GOT3 (cell line): ENCODE results near the gene HHIPL1.
"Not testable (repeated sequence)": the region's sequence is repeated elsewhere in the genome, so short reads cannot be mapped to it uniquely, and the experiment has no call there.

Experiments
- DNase-seq: peaks from one replicate; lab custom pipeline; 2025; ENCODE audit warnings: mixed read lengths; lab: John Stamatoyannopoulos, UW

HHIPL1 gene

DNA sequence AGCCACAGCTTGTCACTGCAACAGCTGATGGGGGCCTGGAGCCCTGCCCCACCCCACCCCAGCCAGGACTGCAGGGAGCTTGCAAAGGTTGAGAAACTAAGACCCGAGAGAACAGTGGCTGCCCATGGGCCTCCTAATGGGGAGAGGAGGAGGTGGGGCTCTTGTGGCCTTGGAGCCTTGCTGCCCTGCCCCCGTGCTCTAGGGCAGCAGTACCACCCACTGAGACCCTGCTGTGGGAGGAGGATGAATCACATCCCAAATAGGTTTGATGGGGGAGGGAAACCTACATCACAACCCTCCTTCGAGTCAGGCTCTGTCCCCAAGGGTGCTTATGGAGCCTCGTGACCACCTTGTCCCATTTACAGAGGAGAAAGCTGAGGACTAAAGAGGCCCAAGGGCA, 15.9 kb downstream of the HHIPL1 start:
- DNase-seq: no peak

DNA sequence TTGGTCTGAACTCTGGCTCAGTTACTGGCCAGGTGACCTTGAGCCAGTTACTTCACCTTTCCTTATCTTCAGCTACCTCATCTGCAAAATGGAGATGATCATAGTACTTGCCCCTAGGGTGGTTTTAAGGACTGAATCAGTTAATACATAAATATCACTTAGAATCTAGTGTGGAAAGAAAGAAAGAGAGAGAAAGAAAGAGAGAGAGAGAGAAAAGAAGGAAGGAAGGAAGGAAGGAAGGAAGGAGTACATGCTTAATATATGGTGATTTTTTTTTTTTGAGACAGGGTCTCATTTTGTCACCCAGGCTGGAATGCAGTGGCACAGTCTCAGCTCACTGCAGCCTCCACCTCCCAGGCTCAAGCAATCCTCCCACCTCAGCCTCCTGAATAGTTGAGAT, 16.3 kb downstream of the HHIPL1 start:
- DNase-seq: not testable (repeated sequence)

DNA sequence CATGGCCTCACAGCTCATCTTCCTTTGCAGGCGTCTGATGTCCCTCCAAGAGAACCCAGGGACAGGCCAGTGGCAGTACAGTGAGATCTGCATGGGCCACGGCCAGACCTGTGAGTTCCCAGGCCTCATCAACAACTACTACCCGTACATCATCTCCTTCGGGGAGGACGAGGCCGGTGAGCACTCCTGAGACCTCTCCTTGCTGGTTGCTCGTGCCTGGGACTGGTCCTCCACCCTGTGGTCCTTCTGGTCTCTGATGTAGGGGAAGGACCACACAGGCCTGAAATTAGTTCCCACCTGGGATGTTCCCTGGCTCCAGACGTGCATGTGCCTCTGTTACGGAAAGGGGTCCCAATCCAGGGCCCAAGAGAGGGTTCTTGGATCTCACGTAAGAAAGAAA, 17.9 kb downstream of the HHIPL1 start:
- no peak for DNase-seq

- no peak for DNase-seq
Observed at GRCh38 chr14:99663386-99664057, 18.6 kb downstream of the HHIPL1 start.

DNA sequence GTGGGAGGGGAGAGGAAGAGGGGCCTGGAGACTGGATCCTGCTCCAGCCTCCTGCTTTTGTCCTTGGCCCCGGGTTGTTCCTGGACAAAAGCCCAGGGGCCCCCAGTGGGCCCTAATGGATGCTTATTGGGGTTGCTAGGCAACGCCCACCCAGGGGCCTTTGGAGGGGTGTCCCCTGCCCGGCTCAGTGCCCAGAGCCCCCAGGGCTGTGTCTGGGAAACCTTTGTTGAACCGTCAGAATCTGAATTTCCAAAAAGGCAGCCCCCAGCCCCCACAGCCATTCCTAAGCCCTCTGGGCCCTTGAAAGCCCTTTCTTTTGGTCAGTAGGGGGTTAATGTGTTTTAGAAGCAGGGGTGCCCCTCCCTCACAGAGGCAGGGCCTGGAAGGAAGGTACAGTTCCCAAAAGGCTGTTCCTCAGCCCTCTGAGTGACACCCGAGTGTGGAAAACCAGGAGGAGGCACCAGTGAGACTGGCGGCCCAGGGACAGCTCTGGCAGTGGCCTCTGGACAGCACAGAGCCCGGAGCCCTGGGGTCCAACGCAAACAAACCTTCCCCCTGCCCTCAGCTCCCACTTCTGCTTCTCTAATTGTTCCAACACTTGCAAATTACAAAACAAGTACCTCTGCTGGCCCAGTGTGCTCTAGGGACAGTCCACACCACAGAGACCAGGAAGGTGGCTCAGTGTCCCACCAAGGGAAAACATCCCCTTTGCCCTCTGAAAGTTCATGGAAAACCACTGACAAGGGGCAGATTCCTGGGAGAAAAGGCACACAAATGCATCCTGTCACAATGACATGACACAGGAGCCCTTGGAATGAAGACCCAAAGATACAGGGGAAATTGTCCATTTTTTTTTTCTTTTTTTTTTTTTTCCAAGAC, 19.4 kb downstream of the HHIPL1 start:
- no peak for DNase-seq

DNA sequence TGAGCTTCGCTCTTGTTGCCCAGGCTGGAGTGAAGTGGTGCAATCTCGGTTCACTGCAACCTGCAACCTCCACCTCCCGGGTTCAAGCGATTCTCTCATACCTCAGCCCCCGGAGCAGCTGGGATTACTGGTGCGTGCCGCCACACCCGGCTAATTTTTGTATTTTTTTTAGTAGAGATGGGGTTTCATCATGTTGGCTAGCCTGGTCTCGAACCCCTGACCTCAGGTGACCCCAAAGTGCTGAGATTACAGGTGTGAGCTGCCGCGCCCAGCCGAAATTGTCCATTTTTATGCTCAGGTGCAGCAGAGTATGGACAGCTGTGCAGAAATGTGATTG, 20.0 kb downstream of the HHIPL1 start:
- no peak for DNase-seq

GRCh38 chr14:99666533-99666932, 21.6 kb downstream of the HHIPL1 start:
- DNase-seq: no peak

GRCh38 chr14:99667045-99667444, 22.1 kb downstream of the HHIPL1 start:
- DNase-seq: no peak

DNA sequence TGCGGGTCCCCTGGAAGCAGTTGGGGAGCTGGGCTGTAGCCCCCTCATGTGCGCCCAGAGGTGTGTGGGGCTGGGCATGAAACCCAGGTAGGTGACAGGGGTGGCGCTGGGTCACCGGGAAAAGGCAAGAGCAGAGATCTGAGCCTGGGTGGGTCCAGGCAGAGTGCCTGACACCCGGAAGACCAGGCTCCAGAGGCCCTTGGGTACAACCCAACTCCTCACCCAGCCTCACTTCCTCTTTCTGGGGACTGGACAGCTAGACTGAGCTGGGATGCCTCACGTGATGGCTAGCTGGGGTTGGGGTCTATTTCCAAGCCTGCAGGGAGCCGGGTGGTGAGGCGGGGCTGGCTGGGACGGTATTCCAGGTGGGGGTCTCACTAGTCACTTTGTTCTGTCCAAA, 22.9 kb downstream of the HHIPL1 start:
- DNase-seq: no peak

DNA sequence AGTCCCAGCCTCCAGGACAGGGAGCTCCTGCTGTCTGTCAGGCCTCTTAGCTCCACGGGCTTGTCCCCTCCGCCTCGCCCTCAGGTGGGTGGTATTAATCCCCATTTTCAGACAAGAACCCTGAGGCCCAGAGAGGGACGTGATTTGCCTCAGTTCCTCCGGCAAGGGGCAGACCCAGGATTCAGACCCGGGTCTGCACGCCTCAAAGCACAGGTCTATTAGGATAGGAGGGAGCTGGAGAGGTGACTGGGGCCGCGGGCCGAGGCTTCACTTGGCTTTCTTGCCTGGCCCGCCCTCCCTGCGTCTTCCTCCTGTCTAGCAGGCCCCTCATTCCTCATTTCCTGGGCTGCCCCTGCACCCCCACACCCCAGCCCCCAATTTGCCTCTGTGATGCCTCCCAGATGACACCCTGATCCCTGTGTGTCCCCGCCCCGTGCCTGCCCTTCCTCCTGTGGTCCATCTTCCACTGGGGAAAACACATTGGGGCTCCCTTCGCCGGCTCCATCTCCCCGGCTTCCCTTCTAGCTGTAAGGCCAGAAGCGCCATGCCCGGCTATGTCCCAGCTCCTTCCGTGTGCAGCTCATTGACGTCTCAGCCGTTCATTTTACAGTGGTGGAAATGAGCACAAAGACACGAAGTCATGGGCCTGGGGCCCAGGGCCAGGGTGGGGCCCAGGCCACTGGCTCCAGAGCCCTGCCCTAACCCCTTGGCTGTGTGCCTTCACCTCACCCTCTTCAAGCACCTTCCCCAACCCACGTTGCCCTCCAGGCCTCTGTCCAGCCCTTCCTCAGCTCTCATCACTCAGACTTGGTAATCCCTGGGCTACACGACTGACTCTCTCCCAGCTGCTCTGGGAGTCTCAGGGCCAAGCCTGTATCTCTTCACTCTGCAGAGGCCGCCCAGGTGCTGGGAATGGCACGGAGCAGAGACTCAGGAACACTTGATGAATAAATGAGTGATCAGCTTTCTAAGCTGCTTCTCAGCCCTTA, 23.7 kb downstream of the HHIPL1 start:
- DNase-seq: no peak

DNA sequence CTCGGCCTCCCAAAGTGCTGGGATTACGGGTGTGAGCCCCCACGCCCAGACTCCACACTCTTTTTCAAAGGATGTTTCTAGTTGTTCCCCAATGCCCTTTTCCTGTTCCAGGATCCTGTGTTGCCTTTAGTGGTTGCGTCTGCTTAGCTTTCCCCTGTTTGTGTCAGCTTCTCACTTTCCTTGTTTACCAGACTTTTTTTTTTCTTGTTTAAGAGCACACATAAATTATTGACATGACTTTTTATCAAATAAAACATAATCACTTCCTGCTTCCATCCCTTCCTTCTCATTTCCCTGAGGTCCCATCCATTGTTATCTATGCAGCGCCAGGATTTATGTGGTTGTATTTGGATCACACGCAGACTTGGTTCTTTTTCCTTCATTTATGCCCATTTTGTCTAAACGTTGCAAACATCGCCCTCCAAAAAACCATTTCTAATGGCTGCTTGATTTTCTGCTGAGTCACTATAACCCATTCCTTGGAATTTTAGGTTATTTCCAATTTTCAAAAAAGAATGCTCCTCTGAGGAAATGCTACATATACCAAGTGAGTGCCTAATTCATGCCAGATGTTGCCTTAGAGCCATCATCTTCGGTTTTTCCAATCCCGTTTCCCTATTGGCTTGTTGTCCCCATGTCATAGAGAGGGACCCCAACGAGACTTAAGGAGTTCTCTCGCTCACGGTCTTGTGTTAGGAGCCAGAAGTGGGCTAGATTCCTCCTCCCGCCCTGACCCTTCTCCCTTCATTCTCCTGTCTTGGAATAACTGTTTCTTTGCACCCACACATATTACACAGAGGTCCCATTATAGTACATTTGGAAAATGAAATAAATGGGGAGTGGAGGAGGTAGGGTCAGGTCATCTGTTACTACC, 25.7 kb downstream of the HHIPL1 start:
- no peak for DNase-seq

GRCh38 chr14:99671235-99672224, 26.6 kb downstream of the HHIPL1 start:
- DNase-seq: no peak

GRCh38 chr14:99672506-99673304, 27.8 kb downstream of the HHIPL1 start:
- no peak for DNase-seq

DNA sequence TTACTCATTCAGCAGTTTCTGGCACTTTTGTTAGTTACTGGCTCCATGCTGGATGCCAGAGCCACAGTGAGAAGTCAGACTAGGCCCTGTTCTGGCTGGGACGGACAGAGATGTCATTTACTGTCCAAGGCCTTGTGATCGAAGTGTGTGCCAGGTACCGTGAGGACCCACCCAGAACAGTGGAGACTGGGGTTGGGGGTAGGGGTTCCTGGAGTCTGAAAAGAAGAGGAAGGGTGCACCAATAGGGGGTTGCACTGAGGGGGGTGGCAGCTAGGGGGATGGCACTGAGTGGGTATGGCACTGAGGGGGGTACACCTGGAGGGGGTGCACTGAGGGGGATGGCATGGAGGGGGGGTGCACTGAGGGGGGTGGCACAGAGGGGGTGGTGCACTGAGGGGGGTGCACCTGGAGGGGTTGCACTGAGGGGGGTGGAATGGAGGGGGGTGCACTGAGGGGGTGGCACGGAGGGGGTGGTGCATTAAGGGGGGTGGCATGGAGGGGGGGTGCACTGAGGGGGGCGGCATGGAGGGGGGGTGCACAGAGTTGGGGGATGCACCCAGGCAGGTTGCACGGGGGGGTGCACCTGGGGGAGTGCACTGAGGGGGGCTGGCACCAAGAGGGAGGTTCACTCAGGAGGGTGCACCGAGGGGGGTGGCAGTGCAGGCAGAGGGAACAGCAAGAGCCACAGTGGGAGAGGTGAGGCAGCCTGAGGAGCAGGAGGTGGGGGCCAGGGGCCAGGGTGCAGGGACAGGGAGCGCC, 28.6 kb downstream of the HHIPL1 start:
- DNase-seq: no peak

DNA sequence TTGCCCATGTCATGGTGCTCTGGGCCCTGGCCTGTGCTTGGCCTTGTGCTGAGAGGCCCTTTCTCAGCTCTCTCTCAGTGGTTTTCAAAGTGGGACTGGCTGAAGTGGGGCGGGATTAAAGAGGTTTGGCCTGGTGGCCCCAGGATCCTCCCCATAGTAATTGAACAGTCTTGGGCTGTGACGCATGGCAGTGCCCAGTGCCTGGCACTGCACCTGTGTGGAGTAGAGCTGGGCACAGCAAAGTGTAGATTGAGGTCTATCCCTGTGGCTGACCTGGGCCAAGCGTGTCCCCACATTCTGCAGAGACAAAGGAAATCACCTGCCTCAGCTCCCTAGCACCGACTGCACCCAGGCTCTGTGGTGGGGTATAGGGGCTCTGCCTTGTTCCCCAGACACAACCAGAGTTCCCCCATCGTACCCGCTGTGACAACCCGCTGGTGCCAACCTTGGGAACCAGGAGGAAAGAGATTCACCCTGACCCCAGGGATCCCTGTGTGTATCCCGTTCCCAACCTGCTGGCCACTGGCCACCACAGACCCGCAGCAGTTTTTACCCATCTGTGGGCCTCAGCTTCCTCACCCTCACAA, 29.2 kb downstream of the HHIPL1 start:
- no peak for DNase-seq

GRCh38 chr14:99674776-99675381, 29.9 kb downstream of the HHIPL1 start:
- no peak for DNase-seq

DNA sequence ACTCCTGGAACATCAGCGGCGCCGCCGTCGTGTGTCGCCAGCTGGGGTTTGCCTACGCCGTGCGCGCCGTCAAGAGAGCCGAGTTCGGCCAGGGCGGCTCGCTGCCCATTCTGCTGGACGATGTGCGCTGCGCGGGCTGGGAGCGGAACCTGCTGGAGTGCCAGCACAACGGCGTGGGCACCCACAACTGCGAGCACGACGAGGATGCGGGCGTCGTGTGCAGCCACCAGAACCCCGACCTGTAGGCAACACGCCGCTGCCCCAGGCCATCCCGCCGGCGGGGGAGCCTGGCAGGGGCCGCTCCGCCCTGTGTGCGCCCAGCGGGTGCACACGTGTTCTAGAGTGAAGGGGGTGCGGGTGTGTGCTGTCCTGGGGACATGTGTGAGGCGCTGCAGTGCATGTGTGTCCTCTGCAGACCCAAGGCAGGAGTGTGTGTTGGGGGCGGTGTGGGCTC, 30.5 kb downstream of the HHIPL1 start:
- no peak for DNase-seq

DNA sequence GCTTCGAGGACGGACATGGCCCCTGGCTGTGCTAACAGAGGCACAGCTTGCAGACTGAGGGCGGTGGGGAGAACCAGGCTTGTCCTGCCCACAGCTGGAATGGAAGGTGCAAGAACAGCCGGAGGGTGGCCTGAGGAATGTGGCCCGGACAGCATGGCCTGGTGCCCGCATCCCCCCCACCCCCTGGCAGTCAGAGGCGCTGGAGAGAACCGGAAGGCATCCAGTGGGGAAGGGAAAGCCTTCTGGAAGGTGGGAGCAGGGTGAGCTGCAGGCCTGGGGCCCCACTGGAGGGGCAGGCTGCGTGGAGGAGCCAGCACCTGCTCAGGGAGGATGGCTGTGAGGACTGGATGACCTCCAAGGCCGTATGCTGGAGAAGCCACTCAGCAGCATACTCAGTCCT, 31.0 kb downstream of the HHIPL1 start:
- DNase-seq: no peak
